ENCODE results near the gene NPEPPS. TPM values are rescaled to one million over a fixed set of nuclear protein-coding genes. Genes with fewer than 3 reads are reported as not detected.
A peak's percentile ranks its signal among the peaks of the same experiment; 100 is the strongest.

Gene NPEPPS
- total and polyA plus RNA-seq, 2 donors (not counting 3 experiments of a cell fraction or from before 2014, with no cell fraction given): 69.2 to 102 TPM

DNA sequence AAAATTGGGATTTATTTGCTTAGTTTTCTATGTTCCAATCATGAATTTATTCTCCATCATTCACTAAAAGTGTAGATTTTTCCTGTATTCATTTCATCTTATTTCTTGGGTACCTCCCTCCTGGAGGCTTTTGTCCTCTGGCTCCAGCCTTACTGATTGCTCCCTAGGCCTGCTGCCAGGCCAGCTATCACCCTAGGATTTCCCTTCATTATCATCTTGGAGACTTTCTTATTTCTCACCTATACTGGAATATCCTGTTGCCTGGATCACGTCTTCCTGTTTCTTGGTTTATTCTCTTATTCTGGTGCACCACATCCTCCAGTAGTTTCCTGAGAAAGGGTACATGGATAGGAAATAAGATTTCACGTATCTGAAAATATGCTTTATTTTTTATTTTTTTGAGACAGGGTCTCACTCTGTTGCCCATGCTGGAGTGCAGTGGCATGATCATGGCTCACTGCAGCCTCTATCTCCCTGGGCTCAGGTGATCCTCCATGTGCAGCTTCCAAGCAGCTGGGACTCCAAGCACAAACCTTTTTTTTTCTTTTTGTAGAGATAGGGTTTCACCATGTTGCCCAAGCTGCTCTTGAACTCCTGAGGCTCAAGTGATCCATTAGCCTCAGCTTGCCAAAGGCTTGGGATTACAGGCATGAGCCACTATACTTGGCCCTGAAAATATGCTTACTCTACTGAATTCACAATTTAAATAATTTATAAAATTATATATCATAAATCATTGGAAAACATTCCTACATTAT is 105.5 kb downstream of the NPEPPS start:
- ChIA-PET CTCF (interaction anchor here (0.7 to 0.9 kb wide), 2 partner anchors 13 to 20 kb away, joined by 3 read pairs; no protein-coding TSS in a partner anchor), POLR2A (interaction anchor here (1.0 kb wide), 1 partner anchor 13 kb away, joined by 4 read pairs; the partner anchor contains the start of gene KPNB1)
- H2AFZ ChIP-seq (ENCODE audit: low read depth, low read length): peak overlapping the region; percentile 5
- no TSS peak for BruUV-seq (replicated peaks)
- DNase-seq (ENCODE audit: low read depth, low spot score) (peak; percentile 33), FAIRE-seq (peak; percentile 75)
- no peaks in the 10 kb centered on the region for H3K36me3 ChIP-seq (ENCODE audit: control insufficient read depth in 2 of 2, extremely low read depth in 1 of 2, insufficient read depth in 2 of 2, low read length in 2 of 2)
- peak overlapping the region; percentile 24 for H3K4me2 ChIP-seq (ENCODE audit: insufficient read depth, low read length)
- H4K20me1 ChIP-seq (replicated peaks; ENCODE audit: control insufficient read depth, extremely low read depth, insufficient read depth, low read length): no peaks in the 10 kb centered on the region
- no peaks in the 10 kb centered on the region for H3K9me3 ChIP-seq (replicated peaks; ENCODE audit: control insufficient read depth, insufficient read depth, low read length)
- peaks cover 9% of the 10 kb centered on the region for H3K4me1 ChIP-seq (ENCODE audit: control insufficient read depth, extremely low read depth, insufficient read depth, low read length)
- no peaks in the 10 kb centered on the region for H3K79me2 ChIP-seq (ENCODE audit: control insufficient read depth, insufficient read depth, low read length)
- no peaks in the 10 kb centered on the region for H3K27me3 ChIP-seq (ENCODE audit: control insufficient read depth in 2 of 2, insufficient read depth in 2 of 2, low read length in 2 of 2)
- H3K9me1 ChIP-seq (replicated peaks; ENCODE audit: control insufficient read depth, extremely low read depth, insufficient read depth, low read length): no peaks in the 10 kb centered on the region
- dilution Hi-C loops (cut with MboI; ENCODE audit: extremely low pct_ligation_motif_present, low sequenced_read_pairs) (no loop called here), intact Hi-C loops (cut with micrococcal nuclease) (no loop called here)
- H3K9ac ChIP-seq (replicated peaks; ENCODE audit: extremely low read depth, insufficient read depth, low read length): no peak overlapping the region
- no peak for TF ChIP-seq POLR2AphosphoS5 (IDR thresholded peaks at IDR 0.05; ENCODE audit: insufficient read depth, low read depth, low read length)
- TF ChIP-seq, protein P1, sequence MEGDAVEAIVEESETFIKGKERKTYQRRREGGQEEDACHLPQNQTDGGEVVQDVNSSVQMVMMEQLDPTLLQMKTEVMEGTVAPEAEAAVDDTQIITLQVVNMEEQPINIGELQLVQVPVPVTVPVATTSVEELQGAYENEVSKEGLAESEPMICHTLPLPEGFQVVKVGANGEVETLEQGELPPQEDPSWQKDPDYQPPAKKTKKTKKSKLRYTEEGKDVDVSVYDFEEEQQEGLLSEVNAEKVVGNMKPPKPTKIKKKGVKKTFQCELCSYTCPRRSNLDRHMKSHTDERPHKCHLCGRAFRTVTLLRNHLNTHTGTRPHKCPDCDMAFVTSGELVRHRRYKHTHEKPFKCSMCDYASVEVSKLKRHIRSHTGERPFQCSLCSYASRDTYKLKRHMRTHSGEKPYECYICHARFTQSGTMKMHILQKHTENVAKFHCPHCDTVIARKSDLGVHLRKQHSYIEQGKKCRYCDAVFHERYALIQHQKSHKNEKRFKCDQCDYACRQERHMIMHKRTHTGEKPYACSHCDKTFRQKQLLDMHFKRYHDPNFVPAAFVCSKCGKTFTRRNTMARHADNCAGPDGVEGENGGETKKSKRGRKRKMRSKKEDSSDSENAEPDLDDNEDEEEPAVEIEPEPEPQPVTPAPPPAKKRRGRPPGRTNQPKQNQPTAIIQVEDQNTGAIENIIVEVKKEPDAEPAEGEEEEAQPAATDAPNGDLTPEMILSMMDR (IDR thresholded peaks at IDR 0.05; ENCODE audit: extremely low read depth in 1 of 2, insufficient read depth in 1 of 2, low read depth in 1 of 2, low read length in 2 of 2): no peak
- no peak for TF ChIP-seq FOS (IDR thresholded peaks at IDR 0.05; ENCODE audit: borderline replicate concordance, insufficient read depth, low read length)
- no peak for TF ChIP-seq MYC (IDR thresholded peaks at IDR 0.05; ENCODE audit: low read depth, low read length)
- TF ChIP-seq POLR2A (IDR thresholded peaks at IDR 0.05; ENCODE audit: low read depth, low read length): no peak
- no peak for TF ChIP-seq GATA2 (IDR thresholded peaks at IDR 0.05; ENCODE audit: insufficient read depth, insufficient read length, low read depth, low read length)
- TF ChIP-seq MAX (IDR thresholded peaks at IDR 0.05; ENCODE audit: insufficient read depth, insufficient read length): no peak
- TF ChIP-seq EZH2 (IDR thresholded peaks at IDR 0.05; ENCODE audit: borderline replicate concordance, low read depth, low read length, severe bottlenecking): no peak
- no peak for TF ChIP-seq JUN (IDR thresholded peaks at IDR 0.05; ENCODE audit: borderline replicate concordance, insufficient read depth, insufficient read length, low read depth)
- H3K27ac ChIP-seq (ENCODE audit: insufficient read depth, low read depth, low read length): no peak overlapping the region
- H3K4me3 ChIP-seq (replicated peaks in 1 of 3; ENCODE audit: insufficient read depth in 1 of 3, low read depth in 1 of 3, low read length in 3 of 3): no peak overlapping the region

All from endothelial cell of umbilical vein (primary cell).